ENCODE measurements around the gene SORBS2. TPM values are rescaled to one million over a fixed set of nuclear protein-coding genes. Genes with fewer than 3 reads are reported as not detected.

SORBS2 gene
- polyA plus RNA-seq, 3 donors: 15.0 to 78.5 (median 18.7) TPM

DNA sequence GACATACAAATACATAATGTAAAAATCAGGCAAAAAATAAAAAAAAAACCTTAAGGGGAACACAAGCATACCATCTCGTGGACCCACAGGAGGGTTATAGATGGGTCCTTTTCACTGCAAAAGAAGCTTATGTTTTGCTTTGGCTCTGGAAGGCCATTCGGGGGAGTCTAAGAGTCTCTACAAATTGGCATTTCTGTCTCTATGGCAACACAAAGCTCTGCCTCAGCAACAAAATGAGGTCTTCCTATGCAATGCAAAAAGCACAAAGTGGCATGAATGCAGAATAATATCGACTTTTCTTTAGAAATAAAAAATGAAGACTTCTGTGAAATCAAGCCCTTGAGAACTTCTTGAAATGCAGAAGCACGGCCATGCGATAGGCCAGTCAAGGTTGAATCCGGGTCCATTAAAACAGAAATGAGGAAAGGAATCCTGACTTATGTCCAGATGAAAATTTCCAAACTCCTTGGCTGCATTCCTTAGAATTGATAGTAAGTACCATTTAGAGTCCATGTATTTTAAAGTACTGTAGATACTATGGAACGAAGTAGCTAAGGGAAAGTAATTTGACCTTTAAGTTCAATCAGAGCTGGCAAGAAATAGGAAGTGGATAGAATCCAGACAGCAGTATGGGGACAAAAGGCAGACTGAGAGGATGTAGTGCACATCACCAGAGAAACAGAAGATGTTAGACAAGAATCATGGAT is 213.0 kb downstream of the SORBS2 start:
- WGBS, 3 donors: 65 to 71% (median 68%) methylated on average over 7 of the region's 7 CpGs

DNA sequence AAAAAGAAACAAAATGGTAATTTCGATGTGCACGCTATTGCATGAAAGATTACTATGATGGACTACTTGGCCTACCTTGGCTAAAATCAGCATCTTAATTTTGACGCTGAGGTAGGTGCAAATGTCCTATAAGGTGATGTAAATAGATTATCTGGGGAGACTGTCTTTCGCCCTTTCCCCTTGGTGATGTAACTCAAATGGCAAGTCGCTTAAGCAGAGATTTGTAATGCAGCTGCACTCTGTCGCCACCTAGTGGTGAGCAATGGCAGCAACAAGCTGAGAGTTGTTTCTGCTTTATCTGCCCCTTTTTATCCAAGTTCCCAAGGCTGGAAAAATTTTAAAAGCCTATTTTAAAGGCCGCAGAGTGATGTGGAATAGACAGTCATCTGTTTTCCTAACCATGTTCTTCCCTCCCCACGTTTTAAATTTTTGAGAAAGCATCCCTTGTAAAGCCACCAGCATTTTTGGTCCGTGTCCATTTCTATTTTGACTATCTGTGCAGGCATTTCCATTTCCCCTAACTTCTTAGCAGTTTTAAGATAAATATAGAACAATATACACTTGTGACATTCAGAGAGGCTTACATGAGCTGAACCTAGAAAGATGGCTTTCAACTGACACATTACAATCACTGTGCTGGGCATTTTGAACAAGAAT is 214.3 kb downstream of the SORBS2 start:
- 32 to 35% (median 33%) methylated on average over 9 of the region's 9 CpGs for WGBS, 3 donors
- H3K27ac ChIP-seq (ENCODE audit: low read depth, low read length): no peak overlapping the region

More for the DNA sequence above, 213.0 kb downstream of the SORBS2 start:
- H3K27ac ChIP-seq (ENCODE audit: low read depth, low read length): no peak overlapping the region

DNA sequence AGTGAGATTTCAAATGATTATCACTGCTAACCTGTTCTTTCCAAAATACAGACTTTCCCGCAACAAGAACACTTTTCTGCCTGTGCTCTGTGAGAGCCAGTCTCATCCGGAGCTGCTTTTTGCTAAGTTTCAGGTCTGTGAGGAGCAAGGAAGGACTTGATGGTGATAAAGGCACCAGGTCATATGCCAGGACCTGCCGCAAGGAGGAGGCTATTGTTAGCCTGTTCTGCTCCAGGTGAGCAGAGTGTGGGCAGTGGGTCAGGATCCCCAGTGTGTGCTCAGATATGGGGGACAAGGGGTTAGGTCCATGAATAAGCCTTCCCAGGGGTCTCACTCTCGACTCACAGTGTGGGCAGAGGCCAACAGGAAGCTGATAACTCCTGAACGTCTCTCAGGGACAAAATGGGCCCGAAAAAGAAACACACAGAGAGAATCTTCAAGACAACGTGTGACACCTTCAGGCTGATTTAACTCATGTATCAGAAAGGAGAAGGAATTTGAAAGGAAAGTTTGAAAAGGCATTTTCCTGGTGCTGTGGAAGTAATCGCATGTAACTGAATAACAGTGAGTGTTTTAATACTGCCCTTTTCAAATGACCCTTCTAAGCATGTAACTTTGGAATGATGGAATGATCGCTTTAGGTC is 219.0 kb downstream of the SORBS2 start:
- 65 to 71% (median 66%) methylated on average over 9 of the region's 9 CpGs for WGBS, 3 donors
- no peak overlapping the region for H3K27ac ChIP-seq (ENCODE audit: low read depth, low read length)

DNA sequence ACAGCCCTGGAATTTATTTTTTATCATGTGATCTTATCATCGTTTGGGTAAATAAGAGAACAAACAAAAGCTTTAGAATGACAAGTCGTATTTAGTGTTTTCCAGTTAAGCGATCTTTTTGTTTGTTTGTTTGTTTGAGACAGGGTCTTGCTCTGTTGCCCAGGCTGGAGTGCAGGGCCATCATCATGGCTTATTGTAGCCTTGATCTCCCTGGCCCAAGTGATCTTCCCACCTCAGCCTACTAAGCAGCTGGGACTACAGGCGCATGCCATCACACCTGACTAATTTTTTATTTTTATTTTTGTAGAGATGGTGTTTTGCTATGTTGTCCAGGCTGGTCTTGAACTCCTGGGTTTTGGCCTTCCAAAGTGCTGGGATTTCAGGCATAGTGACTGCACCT is 219.6 kb downstream of the SORBS2 start:
- H3K27ac ChIP-seq (ENCODE audit: low read depth, low read length): no peak overlapping the region
- WGBS, 3 donors: 61 to 93% (median 88%) methylated on average over 4 of the region's 4 CpGs

DNA sequence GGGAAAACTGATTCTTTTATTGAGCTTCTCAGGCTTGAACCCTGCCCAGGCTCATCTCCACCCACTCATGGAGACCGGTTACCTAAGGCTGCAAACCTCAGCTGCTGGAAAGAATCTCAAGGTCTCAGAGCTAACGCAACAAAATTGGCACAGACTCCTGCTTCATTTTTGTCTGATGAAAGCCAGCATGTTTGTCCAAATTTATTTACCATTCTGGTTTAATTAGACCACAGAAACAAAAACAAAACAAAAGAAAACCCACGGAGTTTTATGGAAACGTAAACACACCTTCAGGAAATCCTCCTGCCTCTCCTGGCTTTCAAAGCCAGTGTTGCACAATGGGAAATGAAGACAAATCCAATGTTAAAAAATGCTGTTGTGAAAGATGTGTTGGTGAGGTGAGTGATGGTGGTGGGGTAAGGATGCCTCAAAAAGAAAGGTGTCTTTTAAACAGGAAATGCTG is 220.3 kb downstream of the SORBS2 start:
- no peak overlapping the region for H3K27ac ChIP-seq (ENCODE audit: low read depth, low read length)
- 21 to 43% (median 39%) methylated on average over 4 of the region's 4 CpGs for WGBS, 3 donors

DNA sequence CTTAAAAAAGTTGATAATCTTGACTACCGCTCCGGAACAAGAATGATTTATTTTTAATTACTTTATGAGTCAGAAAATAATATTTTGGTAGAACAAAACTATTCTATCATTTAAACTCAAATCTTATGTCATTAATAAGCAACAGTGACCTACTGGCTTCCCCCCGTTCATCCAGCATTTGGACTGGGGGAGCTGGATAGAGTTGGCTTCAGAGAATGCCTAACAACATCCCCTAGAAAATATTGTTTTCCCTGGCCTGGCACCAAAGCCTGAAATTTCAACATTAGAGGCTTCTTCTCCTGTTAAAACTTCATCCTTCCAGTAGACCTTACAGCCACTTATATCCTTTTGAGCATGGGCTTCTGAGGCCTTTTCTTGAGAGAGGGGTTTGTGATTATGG is 221.0 kb downstream of the SORBS2 start:
- no peak overlapping the region for H3K27ac ChIP-seq (ENCODE audit: low read depth, low read length)
- WGBS, 3 donors: 62 to 75% (median 67%) methylated on average over 3 of the region's 3 CpGs

DNA sequence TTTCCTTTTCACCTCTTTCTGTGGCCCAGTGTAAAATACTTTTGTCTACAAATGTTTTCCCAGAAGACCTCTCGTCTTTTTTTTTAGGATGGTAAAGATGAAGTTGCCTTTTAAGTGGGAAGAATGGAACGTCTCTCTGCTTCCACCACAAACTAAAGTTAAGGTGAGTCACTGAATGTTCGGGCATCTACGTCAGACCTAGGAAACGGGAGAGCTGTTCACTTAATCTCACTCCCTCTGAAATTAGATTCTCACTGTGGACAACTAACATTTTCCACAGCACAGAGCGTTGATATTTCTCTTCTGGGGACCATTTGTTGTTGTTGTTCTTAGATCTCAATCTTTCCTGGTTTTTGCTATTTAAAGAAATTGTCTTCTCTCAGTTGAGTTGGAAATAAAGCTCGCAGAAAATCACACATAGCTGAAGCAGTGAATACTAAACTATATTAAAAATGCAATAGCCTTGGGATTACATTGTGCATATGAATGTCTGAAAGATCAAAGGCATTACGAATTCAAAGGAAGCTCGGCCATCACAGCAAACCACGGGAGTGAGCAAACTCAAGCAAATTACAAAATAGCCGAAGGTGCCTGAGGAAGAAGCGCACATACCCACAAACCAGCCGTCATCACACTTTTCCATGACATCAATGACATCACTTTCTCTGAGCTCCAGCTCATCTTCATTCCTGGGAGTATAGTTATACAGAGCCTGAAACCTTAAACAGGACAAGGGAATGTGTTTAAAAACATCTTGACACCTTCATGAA is 222.7 kb downstream of the SORBS2 start:
- H3K27ac ChIP-seq (ENCODE audit: low read depth, low read length): no peak overlapping the region
- 86 to 92% (median 89%) methylated on average over 13 of the region's 13 CpGs for WGBS, 3 donors

DNA sequence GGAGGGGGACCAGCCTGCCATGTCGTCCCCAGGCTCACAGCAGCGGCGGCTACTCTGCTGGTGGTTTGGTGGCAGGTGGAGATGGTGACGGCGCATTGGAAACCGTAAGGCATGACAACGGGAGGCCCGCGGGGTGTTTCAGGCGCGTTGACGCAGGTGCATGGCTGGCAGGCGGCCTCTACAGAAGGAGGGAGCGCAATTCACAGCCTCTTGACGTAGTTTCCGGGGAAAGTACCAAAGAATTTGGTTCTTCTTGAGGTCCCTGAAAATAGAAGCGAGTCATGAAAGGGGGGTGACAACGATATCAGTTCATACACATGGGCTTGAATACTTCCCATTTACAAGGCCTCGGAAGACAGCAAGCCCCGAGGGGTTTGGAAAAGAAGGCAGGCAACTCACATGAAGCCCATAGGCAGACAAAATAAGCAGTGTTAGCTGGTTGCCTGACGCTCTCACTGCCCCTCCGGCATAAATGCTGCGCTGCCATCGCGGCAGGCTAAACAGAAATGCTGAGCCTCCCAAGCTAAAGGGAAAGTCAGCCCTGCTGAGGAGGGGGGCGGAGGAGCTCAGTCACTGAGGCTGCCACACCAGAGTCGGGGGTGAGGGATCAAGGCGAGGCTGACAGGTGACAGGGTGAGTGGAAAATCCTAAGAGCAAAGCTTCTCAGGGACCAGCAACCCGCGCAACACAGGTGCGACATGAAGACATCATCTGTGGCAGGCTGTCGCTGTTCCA is 224.4 kb downstream of the SORBS2 start:
- 49 to 72% (median 55%) methylated on average over 32 of the region's 32 CpGs for WGBS, 3 donors
- no peak overlapping the region for H3K27ac ChIP-seq (ENCODE audit: low read depth, low read length)

DNA sequence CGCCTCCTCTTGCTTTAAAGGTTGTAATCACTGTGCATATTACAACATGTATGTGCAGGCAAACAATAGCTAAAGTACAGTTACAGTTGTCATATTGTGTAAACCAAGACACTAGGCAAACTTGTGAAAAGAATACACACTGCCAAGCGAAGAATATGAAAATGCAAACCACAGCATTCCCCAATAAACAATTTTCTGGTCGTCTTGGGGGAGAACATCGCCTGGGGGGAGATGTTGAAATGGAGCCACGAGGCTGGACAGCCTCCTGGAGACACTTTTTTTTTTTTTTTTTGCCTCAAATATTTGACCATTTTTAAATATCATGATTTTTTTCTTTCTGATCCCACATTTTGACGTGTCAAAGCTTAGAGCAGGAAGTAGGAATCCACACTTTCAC is 225.0 kb downstream of the SORBS2 start:
- WGBS, 3 donors: 64 to 75% (median 68%) methylated on average over 6 of the region's 6 CpGs

DNA sequence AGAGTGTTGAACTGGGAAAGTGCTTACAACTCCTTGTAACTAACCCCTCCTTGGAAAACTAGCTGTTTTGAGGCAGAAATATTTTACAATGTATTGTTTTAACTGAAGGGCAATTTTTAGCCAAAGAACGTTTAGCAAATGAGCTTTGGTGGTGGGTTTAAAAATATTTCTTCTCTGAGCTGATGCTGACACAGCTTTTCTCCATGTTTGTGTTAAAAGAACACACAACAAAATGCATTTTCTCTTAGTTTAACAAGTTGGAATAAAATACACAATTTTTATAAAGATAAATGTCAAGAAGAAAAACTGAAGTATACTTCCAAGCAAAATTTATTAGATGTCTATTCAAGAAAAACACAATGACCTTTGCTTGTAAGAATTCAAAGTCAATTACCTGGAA is 226.8 kb downstream of the SORBS2 start:
- no peak overlapping the region for H3K27ac ChIP-seq (ENCODE audit: low read depth, low read length)
- WGBS, 3 donors: 64 to 73% (median 65%) methylated on average over 1 of the region's 1 CpG

More for the DNA sequence above, 225.0 kb downstream of the SORBS2 start:
- no peak overlapping the region for H3K27ac ChIP-seq (ENCODE audit: low read depth, low read length)

DNA sequence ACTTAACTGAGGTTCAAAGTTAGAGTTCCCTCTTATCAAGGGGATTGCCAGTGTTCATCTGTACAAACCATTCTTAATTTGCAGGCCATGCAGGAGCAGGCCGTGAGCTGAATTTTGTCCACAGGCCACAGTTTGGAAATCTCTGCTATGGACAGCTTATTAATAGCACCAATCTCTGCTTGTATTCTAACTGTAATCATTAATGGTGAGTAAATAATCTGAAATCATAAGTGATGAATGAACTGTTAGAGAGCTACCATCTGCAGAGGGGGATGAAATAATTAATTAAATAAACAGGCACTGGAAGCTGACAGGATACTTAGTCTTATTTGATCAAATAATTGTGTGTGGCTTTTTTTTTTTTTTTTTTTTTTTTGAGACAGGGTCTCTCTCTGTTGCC is 228.2 kb downstream of the SORBS2 start:
- H3K27ac ChIP-seq (ENCODE audit: low read depth, low read length): no peak overlapping the region
- WGBS, 3 donors: 85 to 97% (median 94%) methylated on average over 1 of the region's 1 CpG

DNA sequence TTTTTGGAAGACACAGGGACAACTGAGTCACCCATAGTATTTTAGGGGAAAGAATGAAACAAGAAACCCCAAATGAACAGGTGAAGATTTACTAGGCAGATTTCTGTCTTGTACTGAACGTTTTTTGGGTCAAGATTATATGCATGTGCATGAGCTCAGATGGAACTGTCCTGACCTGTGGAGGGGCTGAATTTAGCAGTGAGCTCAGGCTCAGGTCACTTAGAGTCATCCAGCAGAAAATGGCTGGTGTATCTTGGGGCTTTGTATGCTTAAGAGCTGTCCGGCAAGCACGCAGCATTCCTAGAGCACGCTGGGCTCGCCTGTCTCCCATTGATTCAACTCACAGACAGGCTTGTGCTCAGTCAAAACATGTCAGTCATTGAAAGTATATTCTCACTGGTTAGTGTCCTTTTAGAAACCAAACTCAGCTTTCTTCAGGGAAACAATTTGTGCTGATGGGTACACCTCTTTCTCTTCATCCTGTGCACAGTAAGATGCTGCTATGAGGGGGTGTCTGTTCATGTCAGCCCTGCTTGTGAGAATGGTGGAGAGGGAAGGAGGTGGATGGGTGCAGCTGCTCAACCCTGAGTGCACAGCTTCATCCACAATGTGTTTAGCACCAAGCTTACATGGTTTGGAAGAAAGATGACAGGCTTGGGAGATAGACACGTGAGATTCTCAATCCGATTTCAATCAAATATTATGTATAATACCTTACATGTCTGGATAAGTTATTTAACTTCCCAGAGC is 229.2 kb downstream of the SORBS2 start:
- no peak overlapping the region for H3K27ac ChIP-seq (ENCODE audit: low read depth, low read length)
- WGBS, 3 donors: 82 to 84% (median 84%) methylated on average over 7 of the region's 7 CpGs

DNA sequence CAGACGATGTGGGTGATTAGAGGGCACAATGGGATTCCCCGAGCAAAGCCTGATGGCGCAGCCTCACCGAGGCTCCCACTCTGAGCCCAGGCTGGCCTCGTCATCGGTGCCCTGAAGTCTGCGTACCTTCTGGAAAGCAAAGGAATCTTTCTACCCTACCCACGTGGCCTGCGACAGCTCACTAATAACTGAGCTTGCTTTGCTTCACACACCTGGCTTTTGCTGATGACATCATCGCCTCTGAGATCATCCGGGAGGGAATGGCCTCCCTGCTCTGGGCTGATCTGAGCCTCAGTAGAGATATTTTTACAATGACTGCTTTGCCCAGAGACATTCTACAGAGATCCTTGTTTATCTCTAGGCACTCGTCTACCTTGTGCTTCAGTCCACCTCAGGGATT is 231.3 kb downstream of the SORBS2 start:
- WGBS, 3 donors: 85 to 88% (median 87%) methylated on average over 12 of the region's 12 CpGs
- no peak overlapping the region for H3K27ac ChIP-seq (ENCODE audit: low read depth, low read length)

DNA sequence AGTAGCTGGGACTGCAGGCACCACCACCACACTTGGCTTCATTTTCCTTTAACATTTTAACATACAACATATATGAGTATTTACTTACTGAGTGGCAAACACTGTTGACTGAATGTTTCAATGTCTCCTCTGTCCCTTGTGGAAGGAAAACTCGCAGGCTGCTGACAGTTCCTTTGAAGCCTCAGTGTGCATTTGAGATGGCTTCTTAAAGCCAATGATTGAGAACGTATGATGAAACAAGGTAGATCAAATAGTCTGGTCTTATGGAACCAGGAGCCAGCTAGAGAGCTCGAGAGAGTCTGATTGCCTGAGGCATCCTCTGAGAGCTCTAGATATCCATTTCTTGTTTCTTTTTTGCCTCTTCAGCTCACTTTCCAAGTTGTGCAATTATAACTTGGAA is 233.7 kb downstream of the SORBS2 start:
- H3K27ac ChIP-seq (ENCODE audit: low read depth, low read length): no peak overlapping the region
- 73 to 88% (median 85%) methylated on average over 3 of the region's 3 CpGs for WGBS, 3 donors

DNA sequence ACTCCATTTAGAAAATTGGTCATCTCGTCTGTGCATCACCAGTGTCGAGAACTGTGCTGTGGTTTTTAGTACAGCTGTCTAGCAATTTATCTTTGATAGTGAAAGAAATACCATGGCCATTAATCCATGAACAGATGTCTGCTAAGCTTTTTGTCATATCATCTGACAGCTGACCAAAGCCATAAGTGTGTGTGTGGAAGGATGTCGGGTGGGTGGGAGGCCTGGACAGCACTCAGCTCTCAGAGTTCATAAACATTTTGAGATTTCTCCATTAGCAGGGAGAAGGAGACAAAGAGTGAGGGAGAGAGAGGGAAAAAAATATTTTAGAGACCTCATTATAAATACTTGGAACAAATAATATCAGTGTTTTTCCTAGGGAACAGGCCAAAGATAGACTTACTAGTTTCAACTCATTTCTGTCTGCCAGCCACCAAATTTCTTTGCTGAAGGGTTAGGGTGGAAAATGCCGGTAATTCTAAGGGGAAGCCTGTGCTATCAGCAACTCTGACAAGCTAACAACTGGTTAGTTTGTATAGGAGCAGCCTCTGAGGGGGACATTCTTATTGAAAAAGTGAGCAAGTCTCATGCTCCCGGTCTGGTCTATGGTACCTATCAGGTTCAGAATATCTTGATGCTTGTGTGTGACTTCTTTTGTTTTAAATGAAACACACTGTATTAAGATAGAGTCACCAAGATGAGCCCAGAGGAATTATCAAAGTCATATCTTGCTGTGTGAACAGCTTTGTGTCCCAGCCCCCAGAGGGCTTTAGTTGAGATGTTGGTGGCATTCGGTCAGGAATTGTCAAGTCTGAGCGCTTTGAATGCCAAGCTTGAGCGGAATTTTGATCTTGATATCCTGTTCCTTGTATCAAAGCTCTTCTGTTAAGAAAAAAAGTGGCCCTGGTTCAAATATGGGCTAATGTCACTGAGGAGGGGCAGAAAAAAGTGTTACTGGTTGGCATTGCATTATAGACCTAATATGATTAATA is 234.7 kb downstream of the SORBS2 start:
- H3K27ac ChIP-seq (ENCODE audit: low read depth, low read length): no peak overlapping the region

DNA sequence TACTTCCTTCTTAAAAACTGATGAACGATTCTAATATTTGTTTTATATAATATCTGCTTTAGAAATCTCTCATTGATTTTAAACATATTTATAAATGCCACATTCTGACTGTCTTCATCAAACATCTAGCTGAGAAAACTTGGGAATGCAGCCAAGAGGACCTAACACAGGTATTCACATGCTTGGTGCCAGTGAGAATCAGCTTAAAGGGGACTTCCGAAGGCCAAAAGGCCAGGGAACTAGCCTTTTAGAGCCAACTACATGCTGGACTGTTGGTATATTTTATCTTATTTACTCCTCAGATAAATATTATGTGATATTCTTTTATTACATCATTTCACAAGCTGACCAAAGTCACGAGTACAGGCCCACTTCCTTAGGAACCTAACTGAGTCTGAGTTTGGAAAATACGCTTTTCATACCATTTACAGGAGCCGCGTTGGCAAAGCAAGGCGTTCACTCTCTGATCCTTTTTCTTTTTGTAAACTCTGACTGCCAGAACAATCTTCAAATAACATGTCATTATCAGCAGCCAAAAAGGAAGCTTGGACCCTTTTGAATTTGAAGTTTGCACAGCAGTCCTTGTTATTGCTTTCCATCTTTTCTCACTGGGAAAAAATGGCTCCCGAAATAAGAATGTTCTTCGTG is 235.6 kb downstream of the SORBS2 start:
- no peak overlapping the region for H3K27ac ChIP-seq (ENCODE audit: low read depth, low read length)
- 62 to 80% (median 76%) methylated on average over 9 of the region's 9 CpGs for WGBS, 3 donors

More for the DNA sequence above, 234.7 kb downstream of the SORBS2 start:
- 67 to 83% (median 73%) methylated on average over 8 of the region's 8 CpGs for WGBS, 3 donors
